GM13977 (cell line): ENCODE results near the gene UNK.
"Not testable (repeated sequence)": the region's sequence is repeated elsewhere in the genome, so short reads cannot be mapped to it uniquely, and the experiment has no call there.

Experiments
- DNase-seq: peaks from one replicate; pipeline ENCODE4 v3.0.0; 2012; ENCODE audit warnings: low spot score
- in situ Hi-C: fragments of 300-500 bp; cut with MboI; formaldehyde crosslinking; loops from one replicate; pipeline ENCODE4 v1.12.0; 2022; ENCODE audit warnings: low sequenced_read_pairs, low pct_unique_long_range_greater_than_20kb, mixed read lengths, inconsistent platforms; ENCODE audit not compliant: unreplicated experiment
- TF ChIP-seq, protein P1 (sequence below): IDR thresholded peaks from 2 replicates; pipeline ENCODE4 v1.5.1; 2012; ENCODE audit warnings: mild to moderate bottlenecking, control low read depth; ENCODE audit not compliant: insufficient read depth; ENCODE audit errors: extremely low read depth, missing control alignments

Gene UNK

DNA sequence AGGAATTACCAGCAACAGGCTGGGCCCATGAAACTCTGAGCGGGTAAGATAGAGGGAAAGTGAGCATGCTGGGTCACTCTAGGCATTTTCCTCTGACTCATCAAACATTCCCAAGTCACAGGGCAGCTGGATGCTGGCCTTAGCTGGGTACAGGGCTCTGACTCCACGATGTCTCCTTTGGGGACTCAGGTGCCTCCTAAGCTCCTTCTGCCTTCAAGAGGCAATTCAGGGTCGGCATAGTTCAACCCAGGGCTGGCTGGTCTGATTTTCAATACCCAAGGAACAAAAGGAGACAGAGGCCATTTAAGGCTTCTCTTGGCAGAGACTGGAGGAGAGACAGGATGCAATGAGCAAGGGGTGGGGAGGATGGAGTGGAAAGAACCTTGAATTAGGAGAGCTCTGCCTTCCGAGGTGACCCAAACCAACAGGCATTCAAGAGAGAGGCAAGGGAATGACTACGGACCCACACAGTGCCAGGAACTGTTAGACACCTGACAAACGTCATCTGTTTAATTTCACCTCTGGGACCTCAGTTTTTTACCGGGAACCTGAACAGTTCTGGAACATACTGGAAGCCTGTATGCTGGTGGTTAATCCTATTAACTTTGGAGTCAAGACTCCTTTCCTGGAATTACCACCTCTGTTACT is 69.6 kb downstream of the UNK start:
- no peak for DNase-seq
- TF ChIP-seq, protein P1, sequence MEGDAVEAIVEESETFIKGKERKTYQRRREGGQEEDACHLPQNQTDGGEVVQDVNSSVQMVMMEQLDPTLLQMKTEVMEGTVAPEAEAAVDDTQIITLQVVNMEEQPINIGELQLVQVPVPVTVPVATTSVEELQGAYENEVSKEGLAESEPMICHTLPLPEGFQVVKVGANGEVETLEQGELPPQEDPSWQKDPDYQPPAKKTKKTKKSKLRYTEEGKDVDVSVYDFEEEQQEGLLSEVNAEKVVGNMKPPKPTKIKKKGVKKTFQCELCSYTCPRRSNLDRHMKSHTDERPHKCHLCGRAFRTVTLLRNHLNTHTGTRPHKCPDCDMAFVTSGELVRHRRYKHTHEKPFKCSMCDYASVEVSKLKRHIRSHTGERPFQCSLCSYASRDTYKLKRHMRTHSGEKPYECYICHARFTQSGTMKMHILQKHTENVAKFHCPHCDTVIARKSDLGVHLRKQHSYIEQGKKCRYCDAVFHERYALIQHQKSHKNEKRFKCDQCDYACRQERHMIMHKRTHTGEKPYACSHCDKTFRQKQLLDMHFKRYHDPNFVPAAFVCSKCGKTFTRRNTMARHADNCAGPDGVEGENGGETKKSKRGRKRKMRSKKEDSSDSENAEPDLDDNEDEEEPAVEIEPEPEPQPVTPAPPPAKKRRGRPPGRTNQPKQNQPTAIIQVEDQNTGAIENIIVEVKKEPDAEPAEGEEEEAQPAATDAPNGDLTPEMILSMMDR: no peak
- in situ Hi-C loops: no loop called here

DNA sequence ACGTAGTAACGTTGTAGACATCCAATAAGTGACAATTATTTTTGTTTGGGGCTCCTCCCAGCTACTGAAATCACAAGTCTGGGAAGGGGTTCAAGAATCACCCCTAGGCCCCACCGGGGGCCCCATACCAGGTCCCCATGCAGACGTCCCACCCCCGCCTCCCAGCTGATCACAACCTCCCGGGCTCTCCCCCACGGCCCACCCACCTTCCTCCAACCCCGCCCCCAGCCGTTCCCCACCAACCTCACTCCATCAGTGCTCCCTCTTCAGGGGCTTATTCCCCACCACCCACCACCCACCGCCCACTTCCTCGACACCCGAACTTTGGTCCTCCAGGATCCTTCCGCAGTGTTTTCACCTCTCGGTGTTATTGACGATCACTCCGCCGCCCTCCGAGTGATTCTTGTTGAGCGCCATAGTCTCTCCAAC is 70.3 kb downstream of the UNK start:
- in situ Hi-C loops: no loop called here
- TF ChIP-seq, protein P1: no peak
- no peak for DNase-seq

DNA sequence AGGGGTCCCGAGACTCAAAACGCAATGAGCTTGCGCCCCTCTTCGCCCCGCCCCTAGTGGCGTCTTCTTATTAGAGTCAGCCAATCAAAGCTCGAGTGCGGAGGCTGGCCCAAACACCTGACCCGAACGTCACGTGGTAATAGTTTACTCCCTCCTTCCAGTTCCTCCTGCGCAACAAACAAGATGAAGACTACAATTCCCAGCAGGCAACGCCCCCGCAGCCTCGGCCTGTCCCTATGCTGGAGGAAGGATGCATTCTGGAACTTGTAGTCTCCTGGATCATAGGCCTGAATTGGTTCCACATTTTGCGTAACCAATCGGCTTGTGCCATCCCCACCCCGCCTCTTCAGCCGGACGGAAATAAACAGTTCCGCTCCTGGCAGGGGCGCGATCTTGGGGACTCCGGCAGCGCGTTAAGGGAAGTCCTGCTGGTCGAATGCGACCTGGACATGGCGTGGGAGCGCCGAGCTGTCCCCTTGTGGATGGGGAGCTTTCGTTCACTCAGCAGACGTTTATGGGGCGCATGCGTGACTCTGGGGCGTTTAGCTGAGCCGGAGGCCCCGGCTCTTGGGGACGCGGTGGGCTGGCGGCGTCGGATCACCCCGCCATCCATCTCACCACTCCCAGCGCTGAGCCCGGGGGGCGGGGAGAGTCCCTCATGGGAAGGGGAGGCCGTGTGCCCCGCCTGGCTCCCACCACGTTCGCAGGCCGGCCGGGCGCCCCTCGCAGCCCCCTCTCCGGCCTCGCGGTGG is 70.9 kb downstream of the UNK start, which contains the start of gene WBP2:
Gene WBP2, minus strand, starts transcription at position 26 of the 752 bp plus-strand sequence. CDS start 38 bp downstream, outside the sequence.
- TF ChIP-seq, protein P1: no peak
- in situ Hi-C loops: no loop called here

DNA sequence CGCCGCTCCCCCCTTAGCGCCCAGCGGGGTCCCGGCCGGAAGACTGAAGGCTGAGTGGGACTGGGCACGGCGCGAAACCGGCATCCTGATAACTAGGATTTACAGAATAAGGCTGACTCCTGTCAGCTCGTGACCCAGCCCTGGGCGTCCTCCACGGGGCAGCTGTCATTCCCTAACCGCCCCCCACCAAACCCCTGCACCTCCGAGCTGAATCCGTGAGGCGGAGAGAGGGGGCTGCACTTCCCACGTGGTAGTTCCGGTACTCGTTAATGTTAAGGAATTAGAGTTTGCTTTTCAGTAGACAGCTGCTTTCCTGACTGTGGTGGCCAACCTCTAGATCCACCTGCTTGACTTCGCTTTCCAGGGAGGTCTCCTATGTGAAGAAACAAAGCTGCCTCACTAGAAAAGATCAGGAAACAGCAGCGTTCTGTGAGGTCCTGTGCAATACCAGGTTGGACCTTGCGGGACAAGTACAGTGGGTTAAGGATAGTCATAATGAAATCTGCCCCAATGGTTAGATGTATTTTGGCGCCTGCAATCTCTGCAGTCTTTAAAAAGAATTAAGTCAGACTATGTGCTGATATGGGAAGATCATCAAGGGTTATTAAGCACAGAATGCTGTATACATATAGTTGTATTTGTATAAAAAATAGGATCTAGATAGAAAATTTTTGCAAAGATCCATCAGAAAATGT is 71.6 kb downstream of the UNK start:
- TF ChIP-seq, protein P1: peak; percentile 67
- in situ Hi-C loops: no loop called here
- DNase-seq: no peak

More for the DNA sequence above, 70.9 kb downstream of the UNK start, which contains the start of gene WBP2:
- peak; percentile 99 for DNase-seq

DNA sequence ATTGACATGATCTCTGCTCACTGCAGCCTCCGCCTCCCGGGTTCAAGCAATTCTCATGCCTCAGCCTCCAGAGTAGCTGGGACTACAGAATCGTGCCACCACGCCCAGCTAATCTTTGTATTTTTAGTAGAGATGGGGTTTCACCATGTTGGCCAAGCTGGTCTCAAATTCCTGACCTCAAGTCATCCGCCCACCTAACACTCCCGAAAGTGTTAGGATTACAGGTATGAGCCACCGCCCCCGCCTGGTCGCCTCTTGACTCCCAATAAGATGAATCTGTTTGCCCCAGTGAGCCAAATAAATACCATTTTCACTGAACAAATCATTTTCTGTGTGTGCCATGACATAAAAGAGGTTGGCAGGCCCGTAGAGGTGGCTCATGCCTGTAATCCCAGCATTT is 74.8 kb downstream of the UNK start:
- in situ Hi-C loops: not testable (repeated sequence)

DNA sequence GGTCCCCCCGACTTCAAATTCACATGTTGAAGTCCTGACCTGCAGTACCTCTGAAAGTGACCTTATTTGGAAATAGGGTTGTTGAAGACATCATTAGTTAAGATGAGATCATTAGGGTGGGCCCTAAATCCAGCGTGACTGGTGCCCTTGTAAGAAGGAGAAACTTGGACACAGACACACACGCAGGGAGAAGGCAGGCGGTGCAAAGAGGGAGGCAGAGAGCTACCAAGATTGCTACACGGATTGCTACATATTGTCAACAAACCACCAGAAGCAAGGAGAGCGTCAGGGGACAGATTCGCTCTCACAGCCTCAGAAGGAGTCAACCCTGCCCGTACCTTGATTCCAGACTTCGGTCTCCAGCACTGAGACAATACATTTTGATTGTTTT is 77.3 kb downstream of the UNK start:
- DNase-seq: no peak
- TF ChIP-seq, protein P1: no peak
- in situ Hi-C loops: no loop called here

More for the DNA sequence above, 74.8 kb downstream of the UNK start:
- not testable (repeated sequence) for DNase-seq
